HG02678 (cell line): Measurements from ENCODE around the gene REEP1.
"Not testable (repeated sequence)": the region's sequence is repeated elsewhere in the genome, so short reads cannot be mapped to it uniquely, and the experiment has no call there.

Experiments used
- ATAC-seq: cut with Tn5 transposase; IDR thresholded peaks from one replicate; pipeline ENCODE4 v1.9.1; 2021; ENCODE audit warnings: mild to moderate bottlenecking, moderate library complexity; ENCODE audit not compliant: unreplicated experiment

REEP1 gene

GRCh38 chr2:86202336-86202692 lies 135.1 kb downstream of the REEP1 start:
- no peak for ATAC-seq

GRCh38 chr2:86201671-86202335 lies 135.6 kb downstream of the REEP1 start:
- ATAC-seq = no peak

GRCh38 chr2:86200564-86200963 lies 136.9 kb downstream of the REEP1 start:
- not testable (repeated sequence) for ATAC-seq

- no peak for ATAC-seq
These were observed 137.6 kb downstream of the REEP1 start for GRCh38 chr2:86199834-86200177.

GRCh38 chr2:86195808-86196387 lies 141.5 kb downstream of the REEP1 start:
- ATAC-seq = no peak

GRCh38 chr2:86195055-86195807 lies 142.2 kb downstream of the REEP1 start, which contains the start of gene IMMT:
TSS of gene IMMT (minus strand) at chr2:86195462. CDS start at chr2:86195382, 80 bp downstream.
- peak; percentile 85 for ATAC-seq

GRCh38 chr2:86194751-86195054 lies 142.7 kb downstream of the REEP1 start:
- no peak for ATAC-seq

GRCh38 chr2:86193901-86194567 lies 143.4 kb downstream of the REEP1 start:
- no peak for ATAC-seq

- no peak for ATAC-seq
These were observed 147.5 kb downstream of the REEP1 start for GRCh38 chr2:86189782-86190416.

GRCh38 chr2:86186431-86186830 lies 151.0 kb downstream of the REEP1 start:
- ATAC-seq = no peak

- no peak for ATAC-seq
These were observed 151.8 kb downstream of the REEP1 start for GRCh38 chr2:86185517-86186212.

GRCh38 chr2:86176597-86176996 lies 160.8 kb downstream of the REEP1 start:
- no peak for ATAC-seq

- ATAC-seq = no peak
These were observed 161.6 kb downstream of the REEP1 start for GRCh38 chr2:86175828-86176227.

GRCh38 chr2:86174445-86174844 lies 163.0 kb downstream of the REEP1 start:
- no peak for ATAC-seq

- ATAC-seq = no peak
These were observed 164.8 kb downstream of the REEP1 start for GRCh38 chr2:86172610-86173009.

- no peak for ATAC-seq
These were observed 166.1 kb downstream of the REEP1 start for GRCh38 chr2:86171295-86171694.

- ATAC-seq = no peak
These were observed 167.0 kb downstream of the REEP1 start for GRCh38 chr2:86170449-86170848.
